Tibial nerve (tissue), 4 donors: Measurements from ENCODE around the gene ATP4A. TPM values are rescaled to one million over a fixed set of nuclear protein-coding genes. Genes with fewer than 3 reads are reported as not detected.

ENCODE experiments used
- DNase-seq, 2 donors: peaks; one replicate each; pipeline ENCODE4 v3.0.0-alpha.2; 2019; ENCODE audit warnings: low spot score in 2 of 2
- H3K27ac ChIP-seq, 4 donors: fragments of 200-600 bp; sonication (generic) in 3 of 4; one replicate each; pipeline ENCODE4 v1.5.1; 2017 to 2019; ENCODE audit warnings: mild to moderate bottlenecking in 1 of 4
- H3K27me3 ChIP-seq, 2 donors: fragments of 200-600 bp; sonication (generic) in 1 of 2; one replicate each; pipeline versions ENCODE4 v1.5.1 to v1.6.0; 2017 to 2019
- H3K36me3 ChIP-seq, 3 donors: fragments of 200-600 bp; sonication (generic); one replicate each; pipeline ENCODE4 v1.5.1; 2018 to 2019
- H3K4me1 ChIP-seq, 4 donors: fragments of 200-600 bp; sonication (generic) in 3 of 4; one replicate each; pipeline ENCODE4 v1.5.1; 2017 to 2019
- H3K4me3 ChIP-seq, 4 donors: fragments of 200-600 bp; sonication (generic) in 3 of 4; one replicate each; pipeline ENCODE4 v1.5.1; 2017 to 2019; ENCODE audit warnings: mild to moderate bottlenecking in 1 of 4, moderate library complexity in 1 of 4
- H3K9me3 ChIP-seq, 4 donors: fragments of 200-600 bp; sonication (generic) in 3 of 4; one replicate each; pipeline ENCODE4 v1.5.1; 2017 to 2019
- CTCF ChIP-seq, 5 experiments: fragments of 200-600 bp in 3 of 5; fragments of 450-650 bp in 2 of 5; sonication (generic) in 3 of 5; IDR thresholded peaks; one replicate each; pipeline ENCODE4 v1.5.1; 2016 to 2019; ENCODE audit warnings: antibody characterized with exemption in 5 of 5, mild to moderate bottlenecking in 3 of 5, moderate library complexity in 2 of 5
- EP300 ChIP-seq, 2 donors: sonication (generic); formaldehyde crosslinking; IDR thresholded peaks; one replicate each; pipeline ENCODE4 v1.6.1; 2017; ENCODE audit warnings: antibody characterized with exemption in 2 of 2, mild to moderate bottlenecking in 1 of 2
- POLR2A ChIP-seq, 2 donors: fragments of 450-650 bp; IDR thresholded peaks; one replicate each; pipeline ENCODE4 v1.6.1; 2017; ENCODE audit warnings: antibody characterized with exemption in 2 of 2, mild to moderate bottlenecking in 2 of 2, moderate library complexity in 2 of 2
- WGBS, 2 donors: methylation state at CpG; one replicate each; pipeline ENCODE4 v1.1.5; 2018; 5-methylcytosine and 5-hydroxymethylcytosine counted together
- total RNA-seq, 4 donors: library from RNA; depleted of rRNA; stranded (reverse); fragments of >200 nt; gene quantifications; one replicate each; pipeline ENCODE4 v1.1.0, GENCODE V29; 2016

The ATP4A gene
- total RNA-seq, 4 donors from 2014 or later, result 0.63 TPM; not detected in 3

- TF ChIP-seq CTCF (IDR thresholded peaks at IDR 0.05), result no peak
- no peak for TF ChIP-seq POLR2A (IDR thresholded peaks at IDR 0.05)
- no peak for TF ChIP-seq EP300 (IDR thresholded peaks at IDR 0.05)
- H3K4me3 ChIP-seq, result no peak overlapping the region
- DNase-seq, result no peak
- no peaks in the 10 kb centered on the region for H3K36me3 ChIP-seq
- peaks cover 0 to 15% (median 2%) of the 10 kb centered on the region in 4 donors for H3K4me1 ChIP-seq
- H3K27ac ChIP-seq, result no peak overlapping the region
- 85 to 87% methylated on average over 16 of the region's 16 CpGs for WGBS, 2 donors
- H3K9me3 ChIP-seq, result no peaks in the 10 kb centered on the region
- peaks cover 0 to 49% of the 10 kb centered on the region in 2 donors for H3K27me3 ChIP-seq
These were observed 6.5 kb downstream of the ATP4A start for GRCh38 chr19:35556846-35557538.

- peaks cover 0 to 15% (median 2%) of the 10 kb centered on the region in 4 donors for H3K4me1 ChIP-seq
- H3K4me3 ChIP-seq, result no peak overlapping the region
- WGBS, 2 donors, result 85 to 89% methylated on average over 9 of the region's 9 CpGs
- H3K9me3 ChIP-seq, result no peaks in the 10 kb centered on the region
- H3K27ac ChIP-seq, result no peak overlapping the region
- TF ChIP-seq POLR2A (IDR thresholded peaks at IDR 0.05), result no peak
- TF ChIP-seq CTCF (IDR thresholded peaks at IDR 0.05), result no peak
- no peak for TF ChIP-seq EP300 (IDR thresholded peaks at IDR 0.05)
- peaks cover 0 to 6% (median 0%) of the 10 kb centered on the region in 3 donors for H3K36me3 ChIP-seq
- DNase-seq, result no peak
- H3K27me3 ChIP-seq, result peaks cover 0 to 40% of the 10 kb centered on the region in 2 donors
These were observed 7.3 kb downstream of the ATP4A start for GRCh38 chr19:35556025-35556590.

- peaks cover 0 to 12% (median 0%) of the 10 kb centered on the region in 3 donors for H3K36me3 ChIP-seq
These were observed 8.0 kb downstream of the ATP4A start for GRCh38 chr19:35555301-35556005.

GRCh38 chr19:35554076-35554475, 9.4 kb downstream of the ATP4A start:
- H3K27ac ChIP-seq, result no peak overlapping the region
- peaks cover 0 to 17% (median 2%) of the 10 kb centered on the region in 4 donors for H3K4me1 ChIP-seq
- DNase-seq, result no peak
- no peak overlapping the region for H3K4me3 ChIP-seq
- peaks cover 0 to 20% of the 10 kb centered on the region in 2 donors for H3K27me3 ChIP-seq
- TF ChIP-seq POLR2A (IDR thresholded peaks at IDR 0.05) (no peak), EP300 (IDR thresholded peaks at IDR 0.05) (no peak), CTCF (IDR thresholded peaks at IDR 0.05) (no peak)
- 72 to 78% methylated on average over 5 of the region's 5 CpGs for WGBS, 2 donors
- H3K36me3 ChIP-seq, result peaks cover 0 to 17% (median 0%) of the 10 kb centered on the region in 3 donors
- no peaks in the 10 kb centered on the region for H3K9me3 ChIP-seq

More at GRCh38 chr19:35555301-35556005, 8.0 kb downstream of the ATP4A start:
- H3K27me3 ChIP-seq, result peaks cover 0 to 34% of the 10 kb centered on the region in 2 donors
- no peaks in the 10 kb centered on the region for H3K9me3 ChIP-seq
- no peak for TF ChIP-seq EP300 (IDR thresholded peaks at IDR 0.05)
- no peak for TF ChIP-seq POLR2A (IDR thresholded peaks at IDR 0.05)
- TF ChIP-seq CTCF (IDR thresholded peaks at IDR 0.05), result no peak
- WGBS, 2 donors, result 64 to 71% methylated on average over 17 to 29 of the region's 30 CpGs
- DNase-seq, result no peak
- no peak overlapping the region for H3K27ac ChIP-seq
- no peak overlapping the region for H3K4me3 ChIP-seq
- H3K4me1 ChIP-seq, result peaks cover 0 to 15% (median 2%) of the 10 kb centered on the region in 4 donors
